ENCODE measurements around the gene SLC26A9. TPM values are rescaled to one million over a fixed set of nuclear protein-coding genes. Genes with fewer than 3 reads are reported as not detected.

SLC26A9 gene
- total RNA-seq, 2 donors from 2014 or later = 0.22 TPM

GRCh38 chr1:205944525-205944924 lies 1.3 kb upstream of the SLC26A9 start:
- TF ChIP-seq CTCF (conservative IDR thresholded peaks at IDR 0.05) = no peak
- Histone ChIP-seq H3K27me3 (ENCODE audit: control insufficient read depth, insufficient read depth, low read length, poor library complexity, severe bottlenecking) (no peaks in the 10 kb centered on the region), H3K4me1 (ENCODE audit: control insufficient read depth, insufficient read depth, low read length) (peaks cover 8% of the 10 kb centered on the region), H3K27ac (ENCODE audit: low read depth, low read length) (no peak overlapping the region), H3K9me3 (ENCODE audit: control insufficient read depth, low read length) (no peaks in the 10 kb centered on the region), H3K36me3 (ENCODE audit: control insufficient read depth, insufficient read depth, low read length) (no peaks in the 10 kb centered on the region), H3K9ac (ENCODE audit: extremely low read depth, low read length, poor library complexity, severe bottlenecking) (no peak overlapping the region), H3K4me3 (ENCODE audit: low read length) (no peak overlapping the region)
- Mint-ChIP-seq H3K9me3 (no peaks in the 10 kb centered on the region), H3K36me3 (ENCODE audit: low read depth) (no peaks in the 10 kb centered on the region), H3K4me3 (no peak overlapping the region), H3K27me3 (ENCODE audit: insufficient read depth) (peaks cover 20% of the 10 kb centered on the region), H3K4me1 (peaks cover 41% of the 10 kb centered on the region), H3K27ac (no peak overlapping the region)
- WGBS, 2 experiments (ENCODE audit: insufficient coverage in 1 of 2, insufficient read length in 1 of 2) = 84 to 94% methylated on average over 2 to 4 of the region's 4 CpGs
- no peak for DNase-seq

DNA sequence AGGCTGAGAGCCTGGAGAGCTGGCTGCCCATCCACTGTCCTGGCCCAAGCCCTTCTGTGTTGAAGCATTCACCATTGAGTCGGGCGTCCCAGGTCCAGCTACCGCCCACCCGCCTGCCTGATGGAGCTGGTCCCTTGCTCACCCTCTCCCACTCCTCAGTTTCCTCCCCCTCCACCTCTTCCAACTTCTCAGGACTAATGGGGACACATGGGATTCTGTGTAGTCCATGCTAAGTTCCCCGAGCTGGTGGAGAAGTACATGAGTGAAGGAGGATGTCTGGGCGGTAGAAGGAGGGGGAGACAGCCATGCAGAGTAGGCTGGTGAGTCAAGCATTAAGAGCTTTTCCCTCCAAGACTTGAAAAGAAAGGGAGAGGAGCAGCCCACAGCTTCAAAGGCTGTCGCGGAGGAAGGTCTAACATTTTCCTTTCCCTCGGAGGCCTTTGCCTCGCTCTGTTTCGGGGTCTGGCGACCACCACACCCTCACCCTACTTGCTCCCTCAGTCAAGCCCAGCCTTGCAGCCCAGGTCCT lies 561 bp downstream of the SLC26A9 start:
- no peak for TF ChIP-seq CTCF (conservative IDR thresholded peaks at IDR 0.05)
- H3K36me3 ChIP-seq (ENCODE audit: control insufficient read depth, insufficient read depth, low read length) = no peaks in the 10 kb centered on the region
- Mint-ChIP-seq H3K36me3 (ENCODE audit: low read depth) (no peaks in the 10 kb centered on the region), H3K27ac (no peak overlapping the region), H3K4me1 (peaks cover 45% of the 10 kb centered on the region), H3K4me3 (no peak overlapping the region), H3K9me3 (no peaks in the 10 kb centered on the region), H3K27me3 (ENCODE audit: insufficient read depth) (peaks cover 29% of the 10 kb centered on the region)
- no peak overlapping the region for H3K27ac ChIP-seq (ENCODE audit: low read depth, low read length)
- H3K9ac ChIP-seq (ENCODE audit: extremely low read depth, low read length, poor library complexity, severe bottlenecking) = no peak overlapping the region
- no peaks in the 10 kb centered on the region for H3K27me3 ChIP-seq (ENCODE audit: control insufficient read depth, insufficient read depth, low read length, poor library complexity, severe bottlenecking)
- WGBS, 2 experiments (ENCODE audit: insufficient coverage in 1 of 2, insufficient read length in 1 of 2) = 89 to 97% methylated on average over 5 to 12 of the region's 12 CpGs
- H3K9me3 ChIP-seq (ENCODE audit: control insufficient read depth, low read length) = no peaks in the 10 kb centered on the region
- H3K4me1 ChIP-seq (ENCODE audit: control insufficient read depth, insufficient read depth, low read length) = peaks cover 8% of the 10 kb centered on the region
- DNase-seq = no peak
- H3K4me3 ChIP-seq (ENCODE audit: low read length) = no peak overlapping the region

GRCh38 chr1:205940710-205941109 lies 2.5 kb downstream of the SLC26A9 start:
- no peaks in the 10 kb centered on the region for H3K9me3 Mint-ChIP-seq
- no peak for DNase-seq
- no peak overlapping the region for H3K9ac ChIP-seq (ENCODE audit: extremely low read depth, low read length, poor library complexity, severe bottlenecking)
- no peak for TF ChIP-seq CTCF (conservative IDR thresholded peaks at IDR 0.05)
- H3K4me1 ChIP-seq (ENCODE audit: control insufficient read depth, insufficient read depth, low read length) = peaks cover 8% of the 10 kb centered on the region
- no peak overlapping the region for H3K27ac Mint-ChIP-seq
- no peak overlapping the region for H3K4me3 Mint-ChIP-seq
- H3K27ac ChIP-seq (ENCODE audit: low read depth, low read length) = no peak overlapping the region
- H3K4me3 ChIP-seq (ENCODE audit: low read length) = no peak overlapping the region
- 85 to 100% methylated on average over 1 to 5 of the region's 5 CpGs for WGBS, 2 experiments (ENCODE audit: insufficient coverage in 1 of 2, insufficient read length in 1 of 2)
- no peaks in the 10 kb centered on the region for H3K36me3 Mint-ChIP-seq (ENCODE audit: low read depth)
- H3K36me3 ChIP-seq (ENCODE audit: control insufficient read depth, insufficient read depth, low read length) = no peaks in the 10 kb centered on the region
- no peaks in the 10 kb centered on the region for H3K27me3 ChIP-seq (ENCODE audit: control insufficient read depth, insufficient read depth, low read length, poor library complexity, severe bottlenecking)
- no peaks in the 10 kb centered on the region for H3K9me3 ChIP-seq (ENCODE audit: control insufficient read depth, low read length)
- H3K4me1 Mint-ChIP-seq = peaks cover 47% of the 10 kb centered on the region
- H3K27me3 Mint-ChIP-seq (ENCODE audit: insufficient read depth) = peaks cover 28% of the 10 kb centered on the region
